A549 (cell line): ENCODE data around the gene CPE. TPM values are rescaled to one million over a fixed set of nuclear protein-coding genes. Genes with fewer than 3 reads are reported as not detected.
A peak's percentile ranks its signal among the peaks of the same experiment; 100 is the strongest.

Source experiments
- ATAC-seq, 2 experiments: fragments of 200-7000 bp in 1 of 2; fragments of >200 bp in 1 of 2; cut with Nextera tagmentation in 1 of 2; cut with Tn5 transposase in 1 of 2; 3 replicates each; pipeline versions ENCODE4 v1.8.0 to v1.9.1; 2018 to 2020; ENCODE audit warnings: mild to moderate bottlenecking in 1 of 2, moderate library complexity in 1 of 2
- CTCF ChIA-PET: fragments of 300-600 bp; sonication (Branson Sonifier 250); formaldehyde crosslinking; extraction: SDS; loops from one replicate; lab custom pipeline; 2021; ENCODE audit warnings: antibody characterized with exemption, inconsistent platforms; lab: Yijun Ruan, JAX
- POLR2A ChIA-PET: fragments of 350-600 bp; formaldehyde crosslinking; extraction: SDS; loops from one replicate; lab custom pipeline; 2021; ENCODE audit warnings: antibody characterized with exemption, inconsistent platforms; lab: Yijun Ruan, JAX
- DNase-seq, 2 experiments: peaks; one replicate each; pipeline versions ENCODE4 v3.0.0 to v3.0.0-alpha.2; 2011 to 2016; ENCODE audit warnings: low read depth in 1 of 2, low spot score in 1 of 2
- FAIRE-seq: peaks from 2 replicates; lab custom pipeline; 2011; peaks lifted over from hg19 to GRCh38; lab: Jason Lieb, UNC
- H3K27ac ChIP-seq, 2 experiments: fragments of >200 bp; sonication (Bioruptor Twin); formaldehyde crosslinking; 3 replicates each; pipeline ENCODE4 v1.5.1; 2016 to 2017
- H3K4me1 ChIP-seq: fragments of >200 bp; sonication (Bioruptor Twin); formaldehyde crosslinking; 3 replicates; pipeline ENCODE4 v1.6.1; 2016
- H3K4me2 ChIP-seq: fragments of >200 bp; sonication (Bioruptor Twin); formaldehyde crosslinking; 3 replicates; pipeline ENCODE4 v1.6.1; 2016
- H3K4me3 ChIP-seq: fragments of >200 bp; sonication (Bioruptor Twin); formaldehyde crosslinking; 3 replicates; pipeline ENCODE4 v1.5.1; 2016
- H3K9me3 ChIP-seq: fragments of >200 bp; sonication (Bioruptor Twin); formaldehyde crosslinking; 3 replicates; pipeline ENCODE4 v1.6.1; 2016
- CBX2 ChIP-seq: fragments of 200-600 bp; sonication (generic); IDR thresholded peaks from 2 replicates; pipeline ENCODE4 v1.6.1; 2016; ENCODE audit warnings: low read depth, mild to moderate bottlenecking, borderline replicate concordance
- CEBPB ChIP-seq, 2 experiments: fragments of >200 bp in 1 of 2; sonication (Bioruptor Twin) in 1 of 2; formaldehyde crosslinking in 1 of 2; IDR thresholded peaks; 2 replicates each; pipeline ENCODE4 v1.6.1; 2012 to 2016
- CHD2 ChIP-seq: fragments of 150-350 bp; IDR thresholded peaks from 2 replicates; pipeline ENCODE4 v1.6.1; 2014; ENCODE audit warnings: low read length; ENCODE audit not compliant: partially characterized antibody
- EHMT2 ChIP-seq: fragments of 200-600 bp; sonication (generic); IDR thresholded peaks from 2 replicates; pipeline ENCODE4 v1.6.1; 2016; ENCODE audit warnings: antibody characterized with exemption, low read depth, mild to moderate bottlenecking, moderate library complexity
- ESRRA ChIP-seq: fragments of 150-350 bp; IDR thresholded peaks from 2 replicates; pipeline ENCODE4 v1.6.1; 2014; ENCODE audit warnings: mild to moderate bottlenecking, low read length, borderline replicate concordance
- FOSB ChIP-seq: fragments of 250-450 bp; sonication (Bioruptor Pico); IDR thresholded peaks from 2 replicates; pipeline ENCODE4 v1.5.0; 2020; ENCODE audit warnings: mild to moderate bottlenecking, moderate library complexity
- FOXS1 ChIP-seq: fragments of 250-450 bp; sonication (Bioruptor Pico); IDR thresholded peaks from 2 replicates; pipeline ENCODE4 v1.5.0; 2020; ENCODE audit warnings: mild to moderate bottlenecking, moderate library complexity
- GATA3 ChIP-seq: IDR thresholded peaks from 2 replicates; pipeline ENCODE4 v1.6.1; 2012; ENCODE audit warnings: borderline replicate concordance
- HMGXB4 ChIP-seq: fragments of 250-450 bp; sonication (Bioruptor Pico); IDR thresholded peaks from 2 replicates; pipeline ENCODE4 v1.5.0; 2021; ENCODE audit warnings: mild to moderate bottlenecking, moderate library complexity, borderline replicate concordance
- HOXB13 ChIP-seq: fragments of 250-450 bp; sonication (Bioruptor Pico); IDR thresholded peaks from 2 replicates; pipeline ENCODE4 v1.5.0; 2020; ENCODE audit warnings: low read depth, mild to moderate bottlenecking, moderate library complexity
- JUN ChIP-seq, 2 experiments: fragments of >200 bp; sonication (Bioruptor Twin); formaldehyde crosslinking; IDR thresholded peaks; 2 replicates in 1 of 2; 3 replicates in 1 of 2; pipeline ENCODE4 v1.6.1; 2016 to 2017
- MYC ChIP-seq: IDR thresholded peaks from 2 replicates; pipeline ENCODE4 v1.6.1; 2012; ENCODE audit warnings: mild to moderate bottlenecking, inconsistent platforms, low read length, improper control_type of control experiment, borderline replicate concordance
- NFE2L2 ChIP-seq: fragments of 150-350 bp; conservative IDR thresholded peaks from 2 replicates; pipeline ENCODE4 v1.6.1; 2014; ENCODE audit warnings: low read length
- NPAS2 ChIP-seq: fragments of 250-450 bp; sonication (Bioruptor Pico); IDR thresholded peaks from 2 replicates; pipeline ENCODE4 v1.8.0; 2022; ENCODE audit warnings: mild to moderate bottlenecking, moderate library complexity, borderline replicate concordance
- NR3C1 ChIP-seq: fragments of >200 bp; sonication (Bioruptor Twin); formaldehyde crosslinking; IDR thresholded peaks from 3 replicates; pipeline ENCODE4 v1.6.1; 2017
- POLR2A ChIP-seq: IDR thresholded peaks from 2 replicates; pipeline ENCODE4 v1.6.1; 2012; ENCODE audit warnings: mild to moderate bottlenecking, low read length
- POLR2AphosphoS2 ChIP-seq: conservative IDR thresholded peaks from 2 replicates; pipeline ENCODE4 v1.6.1; 2012; ENCODE audit warnings: low read length, improper control_type of control experiment, inconsistent platforms
- RCOR1 ChIP-seq: fragments of 150-350 bp; IDR thresholded peaks from 2 replicates; pipeline ENCODE4 v1.6.1; 2014; ENCODE audit warnings: antibody characterized with exemption, low read length, low read depth
- ZNF302 ChIP-seq: fragments of 250-450 bp; sonication (Bioruptor Pico); IDR thresholded peaks from 2 replicates; pipeline ENCODE4 v1.9.0; 2021; ENCODE audit warnings: inconsistent platforms, mild to moderate bottlenecking, moderate library complexity
- WGBS: methylation state at CpG from one replicate; pipeline ENCODE4 v1.1.6; 2017; ENCODE audit errors: missing lambda C conversion rate; 5-methylcytosine and 5-hydroxymethylcytosine counted together
- polyA plus RNA-seq, 4 experiments: library from polyadenylated mRNA; depleted of rRNA in 3 of 4; stranded (reverse); fragments of >200 nt; fragmentation: RNase III in 1 of 4; extraction: RNeasy Plus Mini Kit Qiagen cat#74134 plus additional on column Dnase treatment in 1 of 4; gene quantifications; 2 replicates in 3 of 4; 3 replicates in 1 of 4; pipeline ENCODE4 v1.2.3, GENCODE V29; 2011 to 2017
- TF ChIP-seq, protein P1 (sequence below): fragments of 200-600 bp; sonication (generic); IDR thresholded peaks from 2 replicates; pipeline ENCODE4 v1.6.1; 2016; ENCODE audit warnings: antibody characterized with exemption, mild to moderate bottlenecking, moderate library complexity
- TF ChIP-seq, protein P2 (sequence below): IDR thresholded peaks from 2 replicates; pipeline ENCODE4 v1.6.1; 2012; ENCODE audit warnings: low read depth, borderline replicate concordance
- TF ChIP-seq, protein P3 (sequence below): fragments of 250-450 bp; sonication (Bioruptor Pico); IDR thresholded peaks from 2 replicates; pipeline ENCODE4 v1.5.0; 2020; ENCODE audit warnings: low read depth, mild to moderate bottlenecking, moderate library complexity
- TF ChIP-seq, protein P4 (sequence below): fragments of >200 bp; sonication (Bioruptor Twin); formaldehyde crosslinking; IDR thresholded peaks from 3 replicates; pipeline ENCODE4 v1.5.1; 2016

Gene CPE
- polyA plus RNA-seq, 2 of the 4 experiments (the other 2 are of a cell fraction) = 1.6 to 1.9 TPM

DNA sequence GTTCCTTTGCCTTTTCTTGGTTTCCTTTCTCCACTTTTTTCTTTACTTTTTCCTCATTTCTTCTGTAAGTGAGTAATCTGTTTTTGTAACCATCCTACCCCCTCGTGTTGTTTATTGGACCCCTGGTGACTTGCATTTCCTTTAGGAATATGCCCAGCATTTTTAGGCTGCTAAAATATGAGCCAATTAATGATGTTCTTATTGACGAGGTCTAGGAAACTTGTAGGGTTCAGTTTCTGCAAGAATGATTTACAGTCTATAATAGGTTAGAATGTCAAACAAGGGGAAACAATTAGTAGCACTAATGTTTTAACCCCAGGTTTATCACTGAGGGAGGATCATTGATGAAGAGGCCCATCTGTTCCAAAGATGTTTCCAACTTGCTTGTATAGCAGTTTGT, 79.0 kb downstream of the CPE start (continued):
- no peak for TF ChIP-seq HMGXB4
- TF ChIP-seq GATA3 = no peak
- TF ChIP-seq, all 56 proteins: peak for 0

- DNase-seq (no peak), FAIRE-seq (no peak), ATAC-seq (no peak)
- no peaks in the 10 kb centered on the region for H3K4me1 ChIP-seq
- ChIA-PET CTCF (no interaction called here), POLR2A (no interaction called here)
- no peaks in the 10 kb centered on the region for H3K9me3 ChIP-seq
- H3K27ac ChIP-seq = no peak overlapping the region
- no peak overlapping the region for H3K4me2 ChIP-seq
- no peak for TF ChIP-seq CEBPB (IDR thresholded peaks at IDR 0.05)
- no peak for TF ChIP-seq POLR2A
- no peak for TF ChIP-seq HOXB13
- TF ChIP-seq ZNF302 = no peak
- no peak for TF ChIP-seq MYC
- TF ChIP-seq, protein P1, sequence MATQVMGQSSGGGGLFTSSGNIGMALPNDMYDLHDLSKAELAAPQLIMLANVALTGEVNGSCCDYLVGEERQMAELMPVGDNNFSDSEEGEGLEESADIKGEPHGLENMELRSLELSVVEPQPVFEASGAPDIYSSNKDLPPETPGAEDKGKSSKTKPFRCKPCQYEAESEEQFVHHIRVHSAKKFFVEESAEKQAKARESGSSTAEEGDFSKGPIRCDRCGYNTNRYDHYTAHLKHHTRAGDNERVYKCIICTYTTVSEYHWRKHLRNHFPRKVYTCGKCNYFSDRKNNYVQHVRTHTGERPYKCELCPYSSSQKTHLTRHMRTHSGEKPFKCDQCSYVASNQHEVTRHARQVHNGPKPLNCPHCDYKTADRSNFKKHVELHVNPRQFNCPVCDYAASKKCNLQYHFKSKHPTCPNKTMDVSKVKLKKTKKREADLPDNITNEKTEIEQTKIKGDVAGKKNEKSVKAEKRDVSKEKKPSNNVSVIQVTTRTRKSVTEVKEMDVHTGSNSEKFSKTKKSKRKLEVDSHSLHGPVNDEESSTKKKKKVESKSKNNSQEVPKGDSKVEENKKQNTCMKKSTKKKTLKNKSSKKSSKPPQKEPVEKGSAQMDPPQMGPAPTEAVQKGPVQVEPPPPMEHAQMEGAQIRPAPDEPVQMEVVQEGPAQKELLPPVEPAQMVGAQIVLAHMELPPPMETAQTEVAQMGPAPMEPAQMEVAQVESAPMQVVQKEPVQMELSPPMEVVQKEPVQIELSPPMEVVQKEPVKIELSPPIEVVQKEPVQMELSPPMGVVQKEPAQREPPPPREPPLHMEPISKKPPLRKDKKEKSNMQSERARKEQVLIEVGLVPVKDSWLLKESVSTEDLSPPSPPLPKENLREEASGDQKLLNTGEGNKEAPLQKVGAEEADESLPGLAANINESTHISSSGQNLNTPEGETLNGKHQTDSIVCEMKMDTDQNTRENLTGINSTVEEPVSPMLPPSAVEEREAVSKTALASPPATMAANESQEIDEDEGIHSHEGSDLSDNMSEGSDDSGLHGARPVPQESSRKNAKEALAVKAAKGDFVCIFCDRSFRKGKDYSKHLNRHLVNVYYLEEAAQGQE = no peak
- TF ChIP-seq, protein P2, sequence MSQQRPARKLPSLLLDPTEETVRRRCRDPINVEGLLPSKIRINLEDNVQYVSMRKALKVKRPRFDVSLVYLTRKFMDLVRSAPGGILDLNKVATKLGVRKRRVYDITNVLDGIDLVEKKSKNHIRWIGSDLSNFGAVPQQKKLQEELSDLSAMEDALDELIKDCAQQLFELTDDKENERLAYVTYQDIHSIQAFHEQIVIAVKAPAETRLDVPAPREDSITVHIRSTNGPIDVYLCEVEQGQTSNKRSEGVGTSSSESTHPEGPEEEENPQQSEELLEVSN = no peak
- TF ChIP-seq, protein P3, sequence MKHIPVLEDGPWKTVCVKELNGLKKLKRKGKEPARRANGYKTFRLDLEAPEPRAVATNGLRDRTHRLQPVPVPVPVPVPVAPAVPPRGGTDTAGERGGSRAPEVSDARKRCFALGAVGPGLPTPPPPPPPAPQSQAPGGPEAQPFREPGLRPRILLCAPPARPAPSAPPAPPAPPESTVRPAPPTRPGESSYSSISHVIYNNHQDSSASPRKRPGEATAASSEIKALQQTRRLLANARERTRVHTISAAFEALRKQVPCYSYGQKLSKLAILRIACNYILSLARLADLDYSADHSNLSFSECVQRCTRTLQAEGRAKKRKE = no peak
- TF ChIP-seq CHD2 = no peak
- H3K4me3 ChIP-seq = no peak overlapping the region
These were observed 79.7 kb downstream of the CPE start for GRCh38 chr4:165458471-165458870.

DNA sequence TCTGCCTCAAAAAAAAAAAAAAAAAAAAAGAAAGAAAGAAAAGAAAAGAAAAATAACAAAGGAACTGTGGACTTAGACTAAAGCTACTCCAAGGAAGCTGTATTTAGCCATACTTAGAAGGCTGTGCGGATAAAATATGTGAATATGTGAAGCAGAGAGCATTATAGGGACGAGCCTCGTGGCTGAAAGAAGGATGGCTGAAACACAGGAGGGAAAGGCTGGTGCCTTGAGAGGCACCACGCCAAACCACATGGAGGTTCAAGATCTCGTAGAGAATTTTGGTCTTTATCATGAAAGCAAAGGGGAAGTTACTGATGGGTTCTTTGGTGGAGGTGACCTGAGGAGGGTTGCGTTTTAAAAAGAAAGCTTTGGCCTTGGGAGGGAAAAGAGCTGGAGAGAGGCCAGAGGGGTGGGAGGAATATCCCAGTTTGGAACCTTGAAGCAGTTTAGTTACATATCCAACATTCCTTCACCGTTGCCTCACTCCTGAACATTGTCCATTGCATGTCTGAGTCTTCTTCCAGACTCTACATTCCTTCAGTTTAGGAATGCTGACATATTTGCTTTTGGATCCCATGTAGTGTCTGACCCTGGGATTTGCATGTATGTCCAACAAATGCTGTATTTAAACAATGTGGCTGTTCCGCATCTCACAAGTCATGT, 82.5 kb downstream of the CPE start:
- CTCF ChIA-PET = interaction anchor here (1.0 to 3.3 kb wide), 3 partner anchors 10 to 349 kb away, joined by 3 to 21 read pairs (median 3); partner anchors contain the start of gene TMEM192
- Histone ChIP-seq H3K27ac (no peak overlapping the region), H3K4me3 (no peak overlapping the region), H3K9me3 (no peaks in the 10 kb centered on the region), H3K4me2 (no peak overlapping the region), H3K4me1 (no peaks in the 10 kb centered on the region)
- TF ChIP-seq POLR2AphosphoS2 (no peak), RCOR1 (no peak), EHMT2 (no peak), ESRRA (no peak), JUN (IDR thresholded peaks at IDR 0.05) (no peak), ZNF302 (no peak), NPAS2 (CRISPR knock-in tag) (no peak), CBX2 (no peak), FOSB (no peak), GATA3 (no peak), FOXS1 (no peak), NFE2L2 (no peak), NR3C1 (no peak)
- TF ChIP-seq, protein P4, sequence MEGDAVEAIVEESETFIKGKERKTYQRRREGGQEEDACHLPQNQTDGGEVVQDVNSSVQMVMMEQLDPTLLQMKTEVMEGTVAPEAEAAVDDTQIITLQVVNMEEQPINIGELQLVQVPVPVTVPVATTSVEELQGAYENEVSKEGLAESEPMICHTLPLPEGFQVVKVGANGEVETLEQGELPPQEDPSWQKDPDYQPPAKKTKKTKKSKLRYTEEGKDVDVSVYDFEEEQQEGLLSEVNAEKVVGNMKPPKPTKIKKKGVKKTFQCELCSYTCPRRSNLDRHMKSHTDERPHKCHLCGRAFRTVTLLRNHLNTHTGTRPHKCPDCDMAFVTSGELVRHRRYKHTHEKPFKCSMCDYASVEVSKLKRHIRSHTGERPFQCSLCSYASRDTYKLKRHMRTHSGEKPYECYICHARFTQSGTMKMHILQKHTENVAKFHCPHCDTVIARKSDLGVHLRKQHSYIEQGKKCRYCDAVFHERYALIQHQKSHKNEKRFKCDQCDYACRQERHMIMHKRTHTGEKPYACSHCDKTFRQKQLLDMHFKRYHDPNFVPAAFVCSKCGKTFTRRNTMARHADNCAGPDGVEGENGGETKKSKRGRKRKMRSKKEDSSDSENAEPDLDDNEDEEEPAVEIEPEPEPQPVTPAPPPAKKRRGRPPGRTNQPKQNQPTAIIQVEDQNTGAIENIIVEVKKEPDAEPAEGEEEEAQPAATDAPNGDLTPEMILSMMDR = no peak
- POLR2A ChIA-PET = no interaction called here
- DNase-seq (no peak), ATAC-seq (peak in 1 of 2 experiments; percentile 26; a peak in 1 of 6 replicates), FAIRE-seq (no peak)
- 53% methylated on average over 8 of the region's 8 CpGs for WGBS
